GM12801 (cell line): Measurements from ENCODE around the gene KCNIP4.

Experiments used
- CTCF ChIP-seq: IDR thresholded peaks from one replicate; pipeline ENCODE4 v1.5.1; 2011; ENCODE audit warnings: control low read depth; ENCODE audit not compliant: insufficient read length; ENCODE audit errors: extremely low read depth

The KCNIP4 gene

GRCh38 chr4:21577056-21577455 is 371.5 kb downstream of the KCNIP4 start:
- TF ChIP-seq CTCF, result no peak

- no peak for TF ChIP-seq CTCF
These were observed 377.5 kb downstream of the KCNIP4 start for GRCh38 chr4:21571100-21571499.

- TF ChIP-seq CTCF, result no peak
These were observed 378.9 kb downstream of the KCNIP4 start for GRCh38 chr4:21569638-21570037.

- TF ChIP-seq CTCF, result no peak
These were observed 393.5 kb downstream of the KCNIP4 start for GRCh38 chr4:21555083-21555482.

- TF ChIP-seq CTCF, result no peak
These were observed 394.1 kb downstream of the KCNIP4 start for GRCh38 chr4:21554500-21554899.

GRCh38 chr4:21554066-21554465 is 394.5 kb downstream of the KCNIP4 start:
- TF ChIP-seq CTCF, result no peak

GRCh38 chr4:21552455-21552854 is 396.1 kb downstream of the KCNIP4 start:
- TF ChIP-seq CTCF, result no peak

GRCh38 chr4:21544955-21545354 is 403.6 kb downstream of the KCNIP4 start:
- TF ChIP-seq CTCF, result no peak
